ENCODE data around the gene ENG.
"Not testable (repeated sequence)": the region's sequence is repeated elsewhere in the genome, so short reads cannot be mapped to it uniquely, and the experiment has no call there.

ENG gene

DNA sequence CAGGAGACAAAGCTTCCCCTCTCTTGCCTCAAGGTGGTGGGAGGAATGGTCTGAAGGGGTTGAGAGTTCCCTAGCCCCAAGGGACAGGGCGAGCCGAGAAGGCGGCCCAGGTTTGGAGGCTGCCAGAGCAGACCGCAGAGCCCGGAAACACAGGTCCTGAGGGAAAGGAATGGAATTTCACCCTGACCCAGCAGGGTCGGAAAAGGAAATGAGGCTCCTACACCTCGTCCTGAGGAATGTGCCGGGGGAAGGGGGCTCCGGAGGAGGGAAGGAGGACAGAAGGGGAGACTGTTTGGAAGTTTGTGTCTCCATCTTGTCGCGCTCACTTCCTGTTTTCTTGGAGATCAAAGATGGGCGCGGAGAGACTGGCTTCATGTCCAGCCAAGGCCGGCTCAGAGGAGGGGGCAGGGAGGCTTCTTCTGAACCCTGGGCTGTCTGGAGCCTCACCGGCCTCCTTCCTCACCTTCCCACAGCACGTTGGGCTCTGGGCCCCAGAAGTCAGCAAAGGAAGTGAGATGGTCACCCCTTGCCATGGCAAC, 9.6 kb downstream of the ENG start:
- Histone ChIP-seq H3K27ac (peak overlapping the region; percentile 70 to 72), H3K36me3 (peaks cover 0 to 37% (median 13%) of the 10 kb centered on the region in 3 donors), H3K4me3 (no peak overlapping the region), H3K4me1 (peaks cover 0 to 39% (median 23%) of the 10 kb centered on the region in 4 donors), H3K9me3 (peaks cover 0 to 7% (median 3%) of the 10 kb centered on the region in 3 donors), H3K27me3 (no peaks in the 10 kb centered on the region)
- intact Hi-C loops (cut with DNase I; ENCODE audit: low total_unique reads) = no loop called here
- no peak for DNase-seq
- TF ChIP-seq, protein P1, sequence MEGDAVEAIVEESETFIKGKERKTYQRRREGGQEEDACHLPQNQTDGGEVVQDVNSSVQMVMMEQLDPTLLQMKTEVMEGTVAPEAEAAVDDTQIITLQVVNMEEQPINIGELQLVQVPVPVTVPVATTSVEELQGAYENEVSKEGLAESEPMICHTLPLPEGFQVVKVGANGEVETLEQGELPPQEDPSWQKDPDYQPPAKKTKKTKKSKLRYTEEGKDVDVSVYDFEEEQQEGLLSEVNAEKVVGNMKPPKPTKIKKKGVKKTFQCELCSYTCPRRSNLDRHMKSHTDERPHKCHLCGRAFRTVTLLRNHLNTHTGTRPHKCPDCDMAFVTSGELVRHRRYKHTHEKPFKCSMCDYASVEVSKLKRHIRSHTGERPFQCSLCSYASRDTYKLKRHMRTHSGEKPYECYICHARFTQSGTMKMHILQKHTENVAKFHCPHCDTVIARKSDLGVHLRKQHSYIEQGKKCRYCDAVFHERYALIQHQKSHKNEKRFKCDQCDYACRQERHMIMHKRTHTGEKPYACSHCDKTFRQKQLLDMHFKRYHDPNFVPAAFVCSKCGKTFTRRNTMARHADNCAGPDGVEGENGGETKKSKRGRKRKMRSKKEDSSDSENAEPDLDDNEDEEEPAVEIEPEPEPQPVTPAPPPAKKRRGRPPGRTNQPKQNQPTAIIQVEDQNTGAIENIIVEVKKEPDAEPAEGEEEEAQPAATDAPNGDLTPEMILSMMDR (IDR thresholded peaks at IDR 0.05) = no peak

DNA sequence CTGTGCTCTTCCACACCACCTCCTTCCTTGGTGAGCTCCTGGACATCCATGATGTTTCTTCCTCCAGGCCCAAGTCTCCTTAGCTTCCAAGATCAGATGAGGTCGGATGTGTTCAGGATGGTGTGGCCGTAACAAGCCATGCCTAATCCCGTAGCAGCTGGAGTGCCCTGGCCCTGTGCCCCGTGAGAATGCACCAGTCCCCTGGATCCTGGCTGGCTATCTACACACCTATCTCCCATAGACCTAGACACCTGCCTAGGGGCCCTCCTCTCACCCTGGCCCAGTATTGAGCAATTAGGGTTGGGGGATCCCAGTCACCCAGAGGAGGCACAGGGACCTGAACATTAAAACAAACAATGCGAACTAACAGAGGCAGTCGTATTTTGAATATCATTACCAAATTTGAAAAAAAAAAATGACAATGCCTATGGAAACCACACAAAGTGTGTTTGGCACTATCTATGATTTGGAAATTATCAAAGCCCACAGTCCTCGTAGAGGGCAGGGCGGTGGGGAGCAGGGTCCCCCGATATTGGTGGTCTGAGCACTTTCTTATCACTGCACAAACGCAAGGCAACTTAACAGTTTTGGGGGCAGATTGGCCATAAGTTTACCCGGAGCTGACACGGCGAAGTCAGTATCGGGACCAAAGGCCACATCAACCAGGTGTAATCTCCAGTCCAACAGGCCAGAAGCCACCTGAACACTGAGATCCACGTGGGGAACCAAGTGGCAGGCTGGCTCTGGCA, 13.2 kb downstream of the ENG start:
- H3K4me1 ChIP-seq = peaks cover 4 to 57% (median 39%) of the 10 kb centered on the region in 4 donors
- DNase-seq = no peak
- intact Hi-C loops (cut with DNase I; ENCODE audit: low total_unique reads) = no loop called here
- H3K27me3 ChIP-seq = no peaks in the 10 kb centered on the region
- peaks cover 0 to 26% (median 9%) of the 10 kb centered on the region in 3 donors for H3K36me3 ChIP-seq
- TF ChIP-seq, protein P1 (IDR thresholded peaks at IDR 0.05) = no peak
- no peak overlapping the region for H3K4me3 ChIP-seq
- H3K27ac ChIP-seq = peak overlapping the region; percentile 18 to 38
- no peaks in the 10 kb centered on the region for H3K9me3 ChIP-seq

DNA sequence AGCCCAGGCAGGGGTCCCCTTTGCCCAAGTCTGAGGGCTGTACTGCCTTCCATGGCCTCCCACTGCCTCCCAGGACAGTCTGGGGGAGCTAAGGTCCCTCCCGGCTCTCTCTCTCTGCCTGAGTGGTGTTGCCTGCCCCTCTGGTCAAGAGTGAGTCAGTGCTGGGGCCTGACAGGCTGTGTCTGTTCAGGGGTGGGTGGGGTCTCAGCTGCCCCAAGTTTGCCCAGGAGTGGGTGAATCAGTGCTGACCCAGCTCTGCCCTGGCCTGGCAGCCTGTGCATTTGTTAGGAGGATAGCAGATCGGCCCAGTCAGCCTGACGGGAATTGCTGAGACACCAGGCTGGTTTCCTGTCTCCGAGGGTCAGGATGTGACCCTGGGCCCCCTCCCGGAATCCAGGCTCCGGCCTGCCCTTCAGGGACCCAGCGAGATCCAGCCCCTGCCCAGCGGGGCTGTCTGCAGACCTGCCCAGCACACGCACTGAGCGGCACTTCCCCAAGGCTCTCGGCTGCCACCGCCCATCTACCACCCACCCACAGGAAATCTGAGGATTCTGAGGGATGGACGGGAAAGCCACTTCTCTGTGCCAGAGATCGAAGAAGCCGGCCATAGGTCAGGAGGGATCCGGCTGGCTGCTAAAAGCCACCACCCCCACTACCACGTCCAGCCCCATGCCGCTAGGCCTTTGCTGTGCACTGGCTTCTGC, 15.9 kb downstream of the ENG start:
- intact Hi-C loops (cut with DNase I; ENCODE audit: low total_unique reads) = no loop called here
- no peak overlapping the region for H3K4me3 ChIP-seq
- H3K27ac ChIP-seq = peak overlapping the region; percentile 84 to 86
- TF ChIP-seq, protein P1 (IDR thresholded peaks at IDR 0.05) = no peak
- H3K27me3 ChIP-seq = no peaks in the 10 kb centered on the region
- peaks cover 0 to 26% (median 9%) of the 10 kb centered on the region in 3 donors for H3K36me3 ChIP-seq
- no peaks in the 10 kb centered on the region for H3K9me3 ChIP-seq
- H3K4me1 ChIP-seq = peaks cover 5 to 59% (median 45%) of the 10 kb centered on the region in 4 donors
- DNase-seq = peak; percentile 90 to 93

DNA sequence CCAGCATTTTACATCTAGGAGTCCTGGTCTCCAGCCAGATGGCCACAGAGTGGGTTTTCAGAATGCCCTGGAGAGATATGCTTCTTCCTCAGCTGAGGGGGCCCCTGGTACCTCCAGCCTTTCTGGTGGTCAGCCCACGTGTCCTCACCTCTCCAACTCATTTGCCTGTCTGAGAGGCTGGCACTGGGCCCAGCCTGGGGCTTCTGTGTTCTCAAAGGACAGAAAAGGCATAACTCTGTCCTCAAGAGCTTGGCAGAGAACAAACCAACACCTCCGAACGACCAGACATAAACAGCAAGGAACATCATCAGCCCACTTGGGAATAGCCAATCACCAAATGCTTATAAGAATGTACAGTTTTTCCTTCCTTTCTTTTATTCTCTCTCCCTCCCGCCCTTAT, 17.1 kb downstream of the ENG start:
- peak overlapping the region; percentile 84 to 86 for H3K27ac ChIP-seq

DNA sequence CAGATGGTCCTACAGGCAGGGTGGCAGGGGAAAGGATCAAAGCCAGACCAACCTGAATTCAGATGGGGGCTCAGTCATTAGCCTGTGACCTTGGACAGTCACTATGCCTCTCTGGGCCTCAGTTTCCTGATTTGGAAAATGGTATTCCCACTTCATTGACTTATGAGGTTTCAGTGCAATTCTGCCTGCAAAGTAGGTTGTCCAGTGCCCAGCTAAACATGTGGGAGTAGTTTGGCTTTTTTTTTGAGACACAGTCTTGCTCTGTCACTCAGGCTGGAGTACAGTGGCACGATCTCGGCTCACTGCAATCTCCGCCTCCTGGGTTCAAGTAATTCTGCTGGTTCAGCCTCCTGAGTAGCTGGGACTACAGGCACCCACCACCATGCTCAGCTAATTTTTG, 17.9 kb downstream of the ENG start:
- Histone ChIP-seq H3K27ac (peak overlapping the region; percentile 84 to 86), H3K36me3 (peaks cover 0 to 16% (median 0%) of the 10 kb centered on the region in 3 donors), H3K4me1 (peaks cover 5 to 79% (median 52%) of the 10 kb centered on the region in 4 donors)
- H3K4me3 ChIP-seq; intact Hi-C loops (cut with DNase I; ENCODE audit: low total_unique reads); H3K27me3 ChIP-seq; H3K9me3 ChIP-seq; DNase-seq: not testable (repeated sequence)

More for the DNA sequence above, 17.1 kb downstream of the ENG start:
- Histone ChIP-seq H3K36me3 (peaks cover 0 to 20% (median 2%) of the 10 kb centered on the region in 3 donors), H3K4me1 (peaks cover 5 to 71% (median 49%) of the 10 kb centered on the region in 4 donors), H3K27me3 (no peaks in the 10 kb centered on the region), H3K9me3 (no peaks in the 10 kb centered on the region), H3K4me3 (no peak overlapping the region)
- DNase-seq = no peak
- intact Hi-C loops (cut with DNase I; ENCODE audit: low total_unique reads) = no loop called here
- TF ChIP-seq, protein P1 (IDR thresholded peaks at IDR 0.05) = no peak
